HepG2 (cell line): ENCODE results near the gene IP6K1. TPM values are rescaled to one million over a fixed set of nuclear protein-coding genes. Genes with fewer than 3 reads are reported as not detected.

Source experiments
- ELF3 ChIP-seq: IDR thresholded peaks from 2 replicates; pipeline ENCODE4 v1.6.1; 2016; ENCODE audit warnings: missing genetic modification reagents, missing compliant biosample characterization
- NFIB ChIP-seq: sonication (generic); formaldehyde crosslinking; IDR thresholded peaks from 2 replicates; pipeline ENCODE4 v1.9.0; 2021; ENCODE audit warnings: missing genetic modification reagents, mild to moderate bottlenecking, borderline replicate concordance
- NFRKB ChIP-seq: fragments of 450-650 bp; IDR thresholded peaks from 2 replicates; pipeline ENCODE4 v1.6.1; 2017
- NR2F1 ChIP-seq, 2 experiments: fragments of 450-650 bp in 1 of 2; formaldehyde crosslinking in 1 of 2; IDR thresholded peaks; 2 replicates each; pipeline versions ENCODE4 v1.5.0 to v1.6.1; 2016 to 2020; ENCODE audit warnings: mild to moderate bottlenecking in 1 of 2, missing compliant biosample characterization in 1 of 2, missing genetic modification reagents in 1 of 2, moderate library complexity in 1 of 2
- SSRP1 ChIP-seq: IDR thresholded peaks from 2 replicates; pipeline ENCODE4 v1.6.1; 2016; ENCODE audit warnings: control low read depth
- U2AF1 ChIP-seq: fragments of 200-400 bp; formaldehyde crosslinking; optimal IDR thresholded peaks from 2 replicates; pipeline ENCODE3; 2017; ENCODE audit warnings: mild to moderate bottlenecking, low read depth, low read length
- ZBTB21 ChIP-seq: sonication (generic); formaldehyde crosslinking; IDR thresholded peaks from 2 replicates; pipeline ENCODE4 v1.4.0; 2020; ENCODE audit warnings: missing genetic modification reagents
- ZNF232 ChIP-seq: sonication (generic); formaldehyde crosslinking; IDR thresholded peaks from 2 replicates; pipeline ENCODE4 v1.4.0; 2020; ENCODE audit warnings: missing genetic modification reagents, borderline replicate concordance
- ZNF34 ChIP-seq: sonication (generic); formaldehyde crosslinking; IDR thresholded peaks from 2 replicates; pipeline ENCODE4 v1.4.0; 2020; ENCODE audit warnings: mild to moderate bottlenecking, missing genetic modification reagents, borderline replicate concordance
- ZNF615 ChIP-seq: sonication (generic); formaldehyde crosslinking; IDR thresholded peaks from 2 replicates; pipeline ENCODE4 v1.5.0; 2020; ENCODE audit warnings: mild to moderate bottlenecking, missing genetic modification reagents, borderline replicate concordance
- ZNF772 ChIP-seq: sonication (generic); formaldehyde crosslinking; IDR thresholded peaks from 2 replicates; pipeline ENCODE4 v1.5.0; 2020; ENCODE audit warnings: mild to moderate bottlenecking, missing genetic modification reagents
- ZNF777 ChIP-seq: sonication (generic); formaldehyde crosslinking; IDR thresholded peaks from 2 replicates; pipeline ENCODE4 v1.4.0; 2020; ENCODE audit warnings: missing genetic modification reagents
- ZNF792 ChIP-seq: IDR thresholded peaks from 2 replicates; pipeline ENCODE4 v1.6.1; 2016
- polyA plus RNA-seq, 8 experiments: library from polyadenylated mRNA; depleted of rRNA in 3 of 8; stranded (reverse) in 7 of 8; unstranded in 1 of 8; fragments of >200 nt; fragmentation: Illumina TruSeq in 4 of 8; extraction: Trizol in 4 of 8; gene quantifications; 2 replicates each; pipeline versions ENCODE4 v1.2.1 to v1.2.3, GENCODE V29; 2011 to 2016; ENCODE audit warnings: low read depth in 4 of 8, missing spikeins in 1 of 8, mixed read lengths in 1 of 8; ENCODE audit not compliant: insufficient read depth in 1 of 8
- total RNA-seq, 5 experiments: library from RNA; depleted of rRNA; stranded (reverse); fragments of >200 nt; fragmentation: Illumina TruSeq; extraction: Trizol; gene quantifications; 2 replicates each; pipeline ENCODE4 v1.2.3, GENCODE V29; 2016; ENCODE audit warnings: low read depth in 1 of 5
- TF ChIP-seq, protein P1 (sequence below): IDR thresholded peaks from 2 replicates; pipeline ENCODE4 v1.6.1; 2016; ENCODE audit warnings: missing compliant biosample characterization, missing genetic modification reagents, borderline replicate concordance
- TF ChIP-seq, protein P2 (sequence below): sonication (generic); formaldehyde crosslinking; IDR thresholded peaks from 2 replicates; pipeline ENCODE4 v1.9.0; 2021; ENCODE audit warnings: missing genetic modification reagents, mild to moderate bottlenecking, borderline replicate concordance
- TF ChIP-seq, protein P3 (sequence below): sonication (generic); formaldehyde crosslinking; IDR thresholded peaks from 2 replicates; pipeline ENCODE4 v1.5.1; 2020; ENCODE audit warnings: mild to moderate bottlenecking, missing genetic modification reagents, moderate library complexity
- TF ChIP-seq, protein P4 (sequence below): sonication (generic); formaldehyde crosslinking; IDR thresholded peaks from 2 replicates; pipeline ENCODE4 v1.5.1; 2020; ENCODE audit warnings: mild to moderate bottlenecking, missing genetic modification reagents, borderline replicate concordance
- TF ChIP-seq, protein P5 (sequence below): sonication (generic); formaldehyde crosslinking; IDR thresholded peaks from 2 replicates; pipeline ENCODE4 v1.8.1; 2022; ENCODE audit warnings: mild to moderate bottlenecking, missing genetic modification reagents

The IP6K1 gene
- total and polyA plus RNA-seq, 2 of the 13 experiments (the other 11 are each of a cell fraction or from before 2014, with no cell fraction given) = 17.7 to 29.7 TPM

DNA sequence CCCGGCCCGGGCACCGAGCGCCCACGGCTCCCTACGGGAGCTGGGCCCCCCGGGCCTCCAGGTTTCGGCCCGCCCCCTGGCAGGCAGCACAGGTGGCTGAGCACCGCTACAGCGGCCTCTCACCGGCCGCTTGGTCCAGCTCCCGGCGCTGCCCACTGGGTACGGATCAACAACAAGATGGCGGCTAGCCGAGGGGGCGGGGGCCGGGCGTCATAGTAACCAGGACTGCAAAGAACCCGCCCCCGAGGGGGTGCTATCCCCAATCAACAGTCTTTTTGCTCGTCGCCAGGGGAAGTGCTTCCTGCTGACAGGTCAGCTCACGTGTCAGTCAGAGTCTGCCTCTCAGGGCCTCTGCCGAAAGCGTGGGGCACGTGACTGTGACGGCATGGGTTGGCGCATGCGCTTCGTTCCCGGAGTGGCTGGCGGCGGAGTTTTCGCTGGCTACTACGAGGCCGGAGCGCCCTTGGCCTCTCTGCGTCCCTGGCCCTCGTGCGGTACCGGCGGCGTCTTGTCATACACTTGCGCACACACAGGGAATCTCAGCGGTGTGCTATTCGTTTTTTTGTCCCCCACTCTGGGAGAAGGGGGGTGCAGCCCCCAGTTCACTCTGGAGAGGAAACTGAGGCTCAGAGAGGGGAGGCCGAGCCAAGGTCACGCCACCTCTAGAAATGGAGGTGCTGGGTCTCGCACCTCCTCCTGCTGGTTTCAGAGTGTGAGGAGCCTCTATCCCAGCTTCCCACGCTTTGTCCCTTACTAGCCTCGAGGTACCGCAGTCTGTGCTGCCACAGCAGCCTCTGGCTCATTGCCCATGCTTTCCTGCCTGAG lies at the start of gene IP6K1 (continued):
- TF ChIP-seq, protein P1, sequence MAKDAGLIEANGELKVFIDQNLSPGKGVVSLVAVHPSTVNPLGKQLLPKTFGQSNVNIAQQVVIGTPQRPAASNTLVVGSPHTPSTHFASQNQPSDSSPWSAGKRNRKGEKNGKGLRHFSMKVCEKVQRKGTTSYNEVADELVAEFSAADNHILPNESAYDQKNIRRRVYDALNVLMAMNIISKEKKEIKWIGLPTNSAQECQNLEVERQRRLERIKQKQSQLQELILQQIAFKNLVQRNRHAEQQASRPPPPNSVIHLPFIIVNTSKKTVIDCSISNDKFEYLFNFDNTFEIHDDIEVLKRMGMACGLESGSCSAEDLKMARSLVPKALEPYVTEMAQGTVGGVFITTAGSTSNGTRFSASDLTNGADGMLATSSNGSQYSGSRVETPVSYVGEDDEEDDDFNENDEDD (CRISPR knock-in tag) = peak; percentile 75
- TF ChIP-seq ZBTB21 (CRISPR knock-in tag) = peak; percentile 35; the same call in 1 of the 2 replicates
- 0 out of 2 replicates have a peak, but pooled peaks have one; percentile 34 for TF ChIP-seq ZNF232 (CRISPR knock-in tag)
- no peak for TF ChIP-seq NR2F1 (CRISPR knock-in tag; IDR thresholded peaks at IDR 0.05)
- TF ChIP-seq ZNF34 (CRISPR knock-in tag) = no peak; the same call in 1 of the 2 replicates
- no peak for TF ChIP-seq U2AF1
- TF ChIP-seq ZNF772 (CRISPR knock-in tag) = no peak
- TF ChIP-seq, protein P2, sequence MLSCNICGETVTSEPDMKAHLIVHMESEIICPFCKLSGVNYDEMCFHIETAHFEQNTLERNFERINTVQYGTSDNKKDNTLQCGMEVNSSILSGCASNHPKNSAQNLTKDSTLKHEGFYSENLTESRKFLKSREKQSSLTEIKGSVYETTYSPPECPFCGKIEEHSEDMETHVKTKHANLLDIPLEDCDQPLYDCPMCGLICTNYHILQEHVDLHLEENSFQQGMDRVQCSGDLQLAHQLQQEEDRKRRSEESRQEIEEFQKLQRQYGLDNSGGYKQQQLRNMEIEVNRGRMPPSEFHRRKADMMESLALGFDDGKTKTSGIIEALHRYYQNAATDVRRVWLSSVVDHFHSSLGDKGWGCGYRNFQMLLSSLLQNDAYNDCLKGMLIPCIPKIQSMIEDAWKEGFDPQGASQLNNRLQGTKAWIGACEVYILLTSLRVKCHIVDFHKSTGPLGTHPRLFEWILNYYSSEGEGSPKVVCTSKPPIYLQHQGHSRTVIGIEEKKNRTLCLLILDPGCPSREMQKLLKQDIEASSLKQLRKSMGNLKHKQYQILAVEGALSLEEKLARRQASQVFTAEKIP (CRISPR knock-in tag) = no peak
- TF ChIP-seq, protein P3, sequence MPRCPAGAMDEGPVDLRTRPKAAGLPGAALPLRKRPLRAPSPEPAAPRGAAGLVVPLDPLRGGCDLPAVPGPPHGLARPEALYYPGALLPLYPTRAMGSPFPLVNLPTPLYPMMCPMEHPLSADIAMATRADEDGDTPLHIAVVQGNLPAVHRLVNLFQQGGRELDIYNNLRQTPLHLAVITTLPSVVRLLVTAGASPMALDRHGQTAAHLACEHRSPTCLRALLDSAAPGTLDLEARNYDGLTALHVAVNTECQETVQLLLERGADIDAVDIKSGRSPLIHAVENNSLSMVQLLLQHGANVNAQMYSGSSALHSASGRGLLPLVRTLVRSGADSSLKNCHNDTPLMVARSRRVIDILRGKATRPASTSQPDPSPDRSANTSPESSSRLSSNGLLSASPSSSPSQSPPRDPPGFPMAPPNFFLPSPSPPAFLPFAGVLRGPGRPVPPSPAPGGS (CRISPR knock-in tag) = peak; percentile 37; the same call in 1 of the 2 replicates
- no peak for TF ChIP-seq NFIB (CRISPR knock-in tag)
- TF ChIP-seq, protein P4, sequence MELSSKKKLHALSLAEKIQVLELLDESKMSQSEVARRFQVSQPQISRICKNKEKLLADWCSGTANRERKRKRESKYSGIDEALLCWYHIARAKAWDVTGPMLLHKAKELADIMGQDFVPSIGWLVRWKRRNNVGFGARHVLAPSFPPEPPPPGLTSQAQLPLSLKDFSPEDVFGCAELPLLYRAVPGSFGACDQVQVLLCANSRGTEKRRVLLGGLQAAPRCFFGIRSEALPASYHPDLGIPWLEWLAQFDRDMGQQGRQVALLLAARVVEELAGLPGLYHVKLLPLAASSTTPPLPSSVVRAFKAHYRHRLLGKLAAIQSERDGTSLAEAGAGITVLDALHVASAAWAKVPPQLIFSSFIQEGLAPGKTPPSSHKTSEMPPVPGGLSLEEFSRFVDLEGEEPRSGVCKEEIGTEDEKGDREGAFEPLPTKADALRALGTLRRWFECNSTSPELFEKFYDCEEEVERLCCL (CRISPR knock-in tag) = no peak
- peak; percentile 67; the same call in 1 of the 2 replicates for TF ChIP-seq ZNF792 (CRISPR knock-in tag)
- no peak for TF ChIP-seq NFRKB
- no peak; the same call in 1 of the 2 replicates for TF ChIP-seq ELF3 (CRISPR knock-in tag)
- TF ChIP-seq, protein P5, sequence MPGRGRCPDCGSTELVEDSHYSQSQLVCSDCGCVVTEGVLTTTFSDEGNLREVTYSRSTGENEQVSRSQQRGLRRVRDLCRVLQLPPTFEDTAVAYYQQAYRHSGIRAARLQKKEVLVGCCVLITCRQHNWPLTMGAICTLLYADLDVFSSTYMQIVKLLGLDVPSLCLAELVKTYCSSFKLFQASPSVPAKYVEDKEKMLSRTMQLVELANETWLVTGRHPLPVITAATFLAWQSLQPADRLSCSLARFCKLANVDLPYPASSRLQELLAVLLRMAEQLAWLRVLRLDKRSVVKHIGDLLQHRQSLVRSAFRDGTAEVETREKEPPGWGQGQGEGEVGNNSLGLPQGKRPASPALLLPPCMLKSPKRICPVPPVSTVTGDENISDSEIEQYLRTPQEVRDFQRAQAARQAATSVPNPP (CRISPR knock-in tag) = peak; percentile 81; the same call in 1 of the 2 replicates
- no peak; the same call in 1 of the 2 replicates for TF ChIP-seq ZNF777 (CRISPR knock-in tag)
- 0 out of 2 replicates have a peak, but pooled peaks have one; percentile 70 for TF ChIP-seq ZNF615 (CRISPR knock-in tag)
- no peak for TF ChIP-seq SSRP1
